LNCAP (cell line): Measurements from ENCODE around the gene DDX42.
A peak's percentile ranks its signal among the peaks of the same experiment; 100 is the strongest.

ENCODE experiments used
- CTCF ChIP-seq: fragments of 450-650 bp; IDR thresholded peaks from 2 replicates; pipeline ENCODE4 v1.5.1; 2017; ENCODE audit warnings: mild to moderate bottlenecking

Gene DDX42

GRCh38 chr17:63837962-63838600 is 64.1 kb downstream of the DDX42 start:
- TF ChIP-seq CTCF = no peak

GRCh38 chr17:63838631-63839171 is 64.7 kb downstream of the DDX42 start:
- no peak for TF ChIP-seq CTCF

- TF ChIP-seq CTCF = no peak
Measured at GRCh38 chr17:63840591-63841349, 66.8 kb downstream of the DDX42 start.

- no peak for TF ChIP-seq CTCF
Measured at GRCh38 chr17:63841350-63842172, 67.6 kb downstream of the DDX42 start.

GRCh38 chr17:63842173-63842539 is 68.2 kb downstream of the DDX42 start:
- no peak for TF ChIP-seq CTCF

- 0 out of 2 replicates have a peak, but pooled peaks have one; percentile 8 for TF ChIP-seq CTCF
Measured at GRCh38 chr17:63842540-63843386, 68.8 kb downstream of the DDX42 start, which contains the start of gene SMARCD2. TSS of gene SMARCD2 (minus strand) at chr17:63842685. CDS start at chr17:63842674, 11 bp downstream.
